Upper lobe of left lung (tissue), 6 donors: ENCODE results near the gene TRIP13. TPM values are rescaled to one million over a fixed set of nuclear protein-coding genes. Genes with fewer than 3 reads are reported as not detected.
A peak's percentile ranks its signal among the peaks of the same experiment; 100 is the strongest.
"Not testable (repeated sequence)": the region's sequence is repeated elsewhere in the genome, so short reads cannot be mapped to it uniquely, and the experiment has no call there.

ENCODE experiments used
- ATAC-seq, 2 donors: fragments of 200-7000 bp; cut with Tn5 transposase; one replicate each; pipeline ENCODE4 v1.9.1; 2022; ENCODE audit warnings: mild to moderate bottlenecking in 2 of 2, moderate library complexity in 2 of 2; ENCODE audit not compliant: low FRiP score in 2 of 2
- DNase-seq, 2 donors: peaks; one replicate each; pipeline ENCODE4 v3.0.0-alpha.2; 2019 to 2020
- H3K27ac ChIP-seq, 4 donors: fragments of 200-600 bp; sonication (generic); one replicate each; pipeline ENCODE4 v1.5.1; 2016 to 2019
- H3K27me3 ChIP-seq, 4 donors: fragments of 200-600 bp; sonication (generic); one replicate each; pipeline ENCODE4 v1.5.1; 2017 to 2019
- H3K36me3 ChIP-seq, 4 donors: fragments of 200-600 bp; sonication (generic); one replicate each; pipeline ENCODE4 v1.5.1; 2016 to 2019
- H3K4me1 ChIP-seq, 4 donors: fragments of 200-600 bp; sonication (generic); one replicate each; pipeline ENCODE4 v1.5.1; 2018 to 2019
- H3K4me3 ChIP-seq, 4 donors: fragments of 200-600 bp; sonication (generic); one replicate each; pipeline ENCODE4 v1.5.1; 2017 to 2019; ENCODE audit warnings: mild to moderate bottlenecking in 2 of 4, moderate library complexity in 1 of 4
- H3K9me3 ChIP-seq, 4 donors: fragments of 200-600 bp; sonication (generic); one replicate each; pipeline ENCODE4 v1.5.1; 2018 to 2019
- CTCF ChIP-seq, 6 experiments: fragments of 450-650 bp in 4 of 6; fragments of 200-600 bp in 2 of 6; sonication (generic) in 2 of 6; IDR thresholded peaks; one replicate each; pipeline ENCODE4 v1.5.1; 2016 to 2019; ENCODE audit warnings: antibody characterized with exemption in 6 of 6
- EP300 ChIP-seq, 4 donors: sonication (generic); formaldehyde crosslinking; IDR thresholded peaks; one replicate each; pipeline ENCODE4 v1.5.1; 2017; ENCODE audit warnings: antibody characterized with exemption in 4 of 4, control low read depth in 2 of 4
- POLR2A ChIP-seq, 4 donors: fragments of 450-650 bp; IDR thresholded peaks; one replicate each; pipeline ENCODE4 v1.5.1; 2016 to 2017; ENCODE audit warnings: antibody characterized with exemption in 4 of 4, mild to moderate bottlenecking in 2 of 4
- POLR2AphosphoS5 ChIP-seq, 2 donors: sonication (generic); formaldehyde crosslinking; IDR thresholded peaks; one replicate each; pipeline ENCODE4 v1.5.1; 2017; ENCODE audit warnings: antibody characterized with exemption in 2 of 2
- WGBS, 2 donors: methylation state at CpG; one replicate each; pipeline ENCODE4 v1.1.5; 2017 to 2018; 5-methylcytosine and 5-hydroxymethylcytosine counted together
- total RNA-seq, 6 donors: library from RNA; depleted of rRNA in 4 of 6; stranded (reverse); fragments of >200 nt in 4 of 6; gene quantifications; one replicate each; pipeline versions ENCODE4 v1.1.0 to v1.2.1, GENCODE V29; 2016 to 2021
- donor health status: DM: no; HTN: no; CAD: no; lungs with moderate emphysema.
- donor health status: DM: no; HTN: yes; CAD: no; lungs with severe emphysema.

TRIP13 gene
- total RNA-seq, 6 donors from 2014 or later, result 1.0 to 2.1 (median 1.5) TPM

GRCh38 chr5:927172-928015 lies 34.7 kb downstream of the TRIP13 start:
- Histone ChIP-seq H3K27me3 (peaks cover 0 to 7% (median 4%) of the 10 kb centered on the region in 4 donors), H3K9me3 (no peaks in the 10 kb centered on the region), H3K27ac (peak overlapping the region; percentile 36 to 73 (median 56)), H3K4me1 (peaks cover 9 to 13% (median 11%) of the 10 kb centered on the region in 4 donors), H3K4me3 (peak overlapping the region in 3 of 4 donors; percentile 27 to 38 (median 32)), H3K36me3 (no peaks in the 10 kb centered on the region)
- ATAC-seq (no peak), DNase-seq (no peak)
- TF ChIP-seq CTCF (IDR thresholded peaks at IDR 0.05), result peak in 3 of 6 experiments; percentile 1 to 21 (median 20)
- no peak for TF ChIP-seq POLR2AphosphoS5 (IDR thresholded peaks at IDR 0.05)
- TF ChIP-seq POLR2A (IDR thresholded peaks at IDR 0.05), result no peak
- WGBS, 2 donors, result 83 to 87% methylated on average over 19 to 29 of the region's 30 CpGs

- peaks cover 10 to 13% (median 12%) of the 10 kb centered on the region in 4 donors for H3K4me1 ChIP-seq
- DNase-seq, ATAC-seq, H3K27me3 ChIP-seq, H3K36me3 ChIP-seq, H3K9me3 ChIP-seq, H3K27ac ChIP-seq, H3K4me3 ChIP-seq: not testable (repeated sequence)
Measured at GRCh38 chr5:929182-929581, 36.5 kb downstream of the TRIP13 start.

- no peaks in the 10 kb centered on the region for H3K9me3 ChIP-seq
- no peak for TF ChIP-seq EP300 (IDR thresholded peaks at IDR 0.05)
- TF ChIP-seq POLR2A (IDR thresholded peaks at IDR 0.05), result no peak
- TF ChIP-seq POLR2AphosphoS5 (IDR thresholded peaks at IDR 0.05), result no peak
- TF ChIP-seq CTCF (IDR thresholded peaks at IDR 0.05), result no peak
- peaks cover 10 to 13% (median 12%) of the 10 kb centered on the region in 4 donors for H3K4me1 ChIP-seq
- no peak overlapping the region for H3K27ac ChIP-seq
- ATAC-seq (no peak), DNase-seq (no peak)
- peaks cover 0 to 7% (median 4%) of the 10 kb centered on the region in 4 donors for H3K27me3 ChIP-seq
- H3K4me3 ChIP-seq, result no peak overlapping the region
- no peaks in the 10 kb centered on the region for H3K36me3 ChIP-seq
Measured at GRCh38 chr5:929596-929995, 36.9 kb downstream of the TRIP13 start.

- 72 to 93% methylated on average over 4 to 8 of the region's 8 CpGs for WGBS, 2 donors
- Histone ChIP-seq H3K27me3 (peaks cover 0 to 7% (median 4%) of the 10 kb centered on the region in 4 donors), H3K36me3 (no peaks in the 10 kb centered on the region), H3K4me1 (peaks cover 10 to 13% (median 12%) of the 10 kb centered on the region in 4 donors), H3K27ac (no peak overlapping the region), H3K9me3 (no peaks in the 10 kb centered on the region), H3K4me3 (no peak overlapping the region)
- ATAC-seq, result no peak
- TF ChIP-seq POLR2AphosphoS5 (IDR thresholded peaks at IDR 0.05) (no peak), EP300 (IDR thresholded peaks at IDR 0.05) (no peak), POLR2A (IDR thresholded peaks at IDR 0.05) (no peak), CTCF (IDR thresholded peaks at IDR 0.05) (no peak)
- no peak for DNase-seq
Measured at GRCh38 chr5:930866-931265, 38.2 kb downstream of the TRIP13 start.

GRCh38 chr5:931570-932145 lies 39.0 kb downstream of the TRIP13 start:
- 84 to 87% methylated on average over 12 to 13 of the region's 13 CpGs for WGBS, 2 donors
- DNase-seq, result no peak
- peak overlapping the region in 3 of 4 donors; percentile 58 to 81 (median 70) for H3K27ac ChIP-seq
- H3K9me3 ChIP-seq, result no peaks in the 10 kb centered on the region
- ATAC-seq, result no peak
- no peak for TF ChIP-seq EP300 (IDR thresholded peaks at IDR 0.05)
- no peak for TF ChIP-seq CTCF (IDR thresholded peaks at IDR 0.05)
- peaks cover 0 to 5% (median 1%) of the 10 kb centered on the region in 4 donors for H3K27me3 ChIP-seq
- H3K4me1 ChIP-seq, result peaks cover 5 to 8% (median 6%) of the 10 kb centered on the region in 4 donors
- H3K4me3 ChIP-seq, result no peak overlapping the region
- no peaks in the 10 kb centered on the region for H3K36me3 ChIP-seq
